ENCODE data around the gene RPS21.

DNA sequence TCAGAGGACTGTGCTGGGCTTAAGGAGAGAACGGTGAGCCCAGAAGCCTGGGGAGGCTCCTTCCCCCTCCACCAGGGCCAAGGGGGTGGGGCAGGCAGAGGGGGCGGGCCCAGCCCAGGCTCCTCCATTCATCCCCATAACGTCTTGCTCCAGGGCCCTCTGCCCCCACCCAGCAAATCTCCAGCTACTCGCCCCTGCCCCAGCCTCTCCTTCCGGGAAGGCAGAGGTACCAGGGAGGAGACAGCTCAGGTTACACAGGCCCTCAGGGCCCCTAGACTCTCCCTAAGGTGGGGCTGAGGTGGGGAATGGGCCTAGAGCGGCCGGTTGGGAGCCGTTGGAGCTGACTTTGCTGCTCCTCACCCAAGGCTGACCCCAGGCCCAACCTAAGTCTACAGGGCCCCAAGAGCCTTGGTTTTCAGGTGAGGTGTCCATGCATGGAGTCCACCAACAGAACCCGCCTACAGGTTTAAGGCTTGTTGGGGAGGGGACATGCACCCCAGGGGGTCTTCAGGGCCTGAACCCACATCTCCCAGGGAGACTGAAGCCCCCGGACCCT is 21.0 kb upstream of the RPS21 start:
- TF ChIP-seq, protein P1, sequence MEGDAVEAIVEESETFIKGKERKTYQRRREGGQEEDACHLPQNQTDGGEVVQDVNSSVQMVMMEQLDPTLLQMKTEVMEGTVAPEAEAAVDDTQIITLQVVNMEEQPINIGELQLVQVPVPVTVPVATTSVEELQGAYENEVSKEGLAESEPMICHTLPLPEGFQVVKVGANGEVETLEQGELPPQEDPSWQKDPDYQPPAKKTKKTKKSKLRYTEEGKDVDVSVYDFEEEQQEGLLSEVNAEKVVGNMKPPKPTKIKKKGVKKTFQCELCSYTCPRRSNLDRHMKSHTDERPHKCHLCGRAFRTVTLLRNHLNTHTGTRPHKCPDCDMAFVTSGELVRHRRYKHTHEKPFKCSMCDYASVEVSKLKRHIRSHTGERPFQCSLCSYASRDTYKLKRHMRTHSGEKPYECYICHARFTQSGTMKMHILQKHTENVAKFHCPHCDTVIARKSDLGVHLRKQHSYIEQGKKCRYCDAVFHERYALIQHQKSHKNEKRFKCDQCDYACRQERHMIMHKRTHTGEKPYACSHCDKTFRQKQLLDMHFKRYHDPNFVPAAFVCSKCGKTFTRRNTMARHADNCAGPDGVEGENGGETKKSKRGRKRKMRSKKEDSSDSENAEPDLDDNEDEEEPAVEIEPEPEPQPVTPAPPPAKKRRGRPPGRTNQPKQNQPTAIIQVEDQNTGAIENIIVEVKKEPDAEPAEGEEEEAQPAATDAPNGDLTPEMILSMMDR (IDR thresholded peaks at IDR 0.05): no peak
- TF ChIP-seq EZH2phosphoT487 (IDR thresholded peaks at IDR 0.05): no peak
- TF ChIP-seq EZH2 (IDR thresholded peaks at IDR 0.05): no peak
